AG08395 (cell line): ENCODE data around the gene KCNQ1OT1.

Source experiments
- DNase-seq: peaks from one replicate; pipeline ENCODE4 v3.0.0; 2012; ENCODE audit warnings: mixed read lengths, low spot score

Gene KCNQ1OT1

DNA sequence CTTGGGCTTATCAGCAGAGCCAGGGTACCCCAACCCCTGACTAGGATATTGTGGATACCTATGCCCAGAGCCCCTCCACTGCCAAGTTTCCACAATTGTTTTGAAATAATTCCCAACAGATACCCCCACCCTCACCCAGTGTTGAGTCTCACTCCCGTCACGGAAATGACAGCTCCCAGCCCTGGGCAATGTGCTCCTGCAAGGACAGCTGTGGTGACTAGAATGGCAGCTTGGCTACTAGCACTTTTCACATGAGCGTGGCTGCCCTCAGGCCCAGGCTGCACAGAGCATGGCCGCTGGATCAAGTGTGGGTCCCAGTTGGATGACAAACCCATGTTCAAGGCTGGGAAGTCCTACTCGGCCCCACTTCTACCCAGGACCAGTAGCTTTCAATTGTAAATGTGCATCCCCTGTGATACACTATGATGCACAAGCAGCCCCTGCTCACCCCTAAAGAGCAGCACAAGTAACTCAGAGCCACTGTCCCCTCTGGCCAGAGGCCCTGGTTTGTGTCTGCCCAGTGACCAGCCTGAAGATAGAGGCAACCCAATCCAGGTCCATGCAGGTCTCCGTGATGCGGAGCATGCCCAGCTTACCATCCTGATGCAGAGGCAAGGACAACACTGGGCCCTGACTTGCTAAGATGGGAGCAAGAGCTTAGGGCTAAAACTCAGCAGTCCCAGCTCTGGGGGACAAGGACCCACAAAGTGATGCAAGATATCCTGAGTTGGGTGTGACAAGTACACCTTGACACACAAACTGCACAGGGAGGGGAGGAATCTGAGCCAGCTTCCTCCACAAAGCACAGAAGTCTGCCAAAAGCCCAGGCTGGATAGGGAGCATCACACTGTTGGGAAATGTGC, 13.2 kb downstream of the KCNQ1OT1 start:
- DNase-seq: no peak

DNA sequence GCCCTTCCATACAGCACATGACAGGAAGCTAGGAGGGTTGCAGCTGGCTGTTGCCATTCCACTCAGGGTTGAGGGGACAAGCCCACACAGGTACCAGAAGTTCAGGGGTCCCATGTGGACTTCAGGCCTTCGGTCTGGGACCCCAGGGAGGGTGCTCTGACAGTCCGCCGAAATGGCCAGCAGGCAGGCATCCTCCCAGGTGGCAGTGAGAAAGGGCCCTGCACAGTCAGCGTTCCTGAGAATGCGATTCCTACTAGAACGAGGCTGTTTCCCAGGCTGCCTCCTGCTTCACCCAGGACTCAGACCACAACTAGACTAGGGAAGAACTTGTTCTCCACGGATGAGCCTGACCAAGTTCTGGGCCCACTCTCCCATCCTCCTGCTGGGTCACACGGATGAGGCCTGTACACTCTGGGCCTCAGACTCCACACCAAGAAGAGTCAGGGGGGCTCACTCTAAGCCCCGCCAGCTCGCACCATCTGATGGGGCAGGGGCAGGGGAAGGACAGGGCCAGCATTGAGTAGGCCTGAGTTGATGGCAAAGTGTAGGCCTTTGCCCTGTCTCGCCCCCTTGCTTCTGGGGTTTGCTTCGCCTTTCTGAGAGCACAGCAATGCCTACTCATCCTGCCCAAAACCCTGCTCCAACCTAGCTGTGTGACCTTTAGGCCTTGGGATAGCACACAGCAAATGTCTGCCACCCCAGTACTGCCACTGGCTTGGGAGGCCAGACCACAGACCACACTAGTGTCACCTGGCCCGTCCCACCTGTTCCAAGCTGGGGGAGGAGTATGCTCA, 14.0 kb downstream of the KCNQ1OT1 start:
- DNase-seq: no peak

DNA sequence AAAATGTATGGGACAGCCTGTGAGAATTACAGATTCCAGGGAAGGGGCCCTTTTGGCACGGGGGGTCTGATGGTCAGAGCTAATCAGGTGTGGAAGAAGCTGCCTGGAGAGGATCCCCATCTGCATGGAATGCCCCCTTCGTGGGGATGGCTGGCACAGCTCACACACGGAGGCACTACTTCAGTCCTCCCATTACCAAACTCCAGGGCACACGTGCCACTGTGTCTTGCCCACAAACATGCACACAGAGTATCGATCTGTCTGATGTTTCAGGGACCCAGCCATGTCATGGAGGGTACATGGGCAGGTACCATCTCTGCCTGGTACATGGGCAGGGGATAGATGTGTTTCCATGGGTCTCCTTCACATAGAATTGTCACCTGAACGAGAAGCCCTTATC, 14.7 kb downstream of the KCNQ1OT1 start:
- DNase-seq: no peak

DNA sequence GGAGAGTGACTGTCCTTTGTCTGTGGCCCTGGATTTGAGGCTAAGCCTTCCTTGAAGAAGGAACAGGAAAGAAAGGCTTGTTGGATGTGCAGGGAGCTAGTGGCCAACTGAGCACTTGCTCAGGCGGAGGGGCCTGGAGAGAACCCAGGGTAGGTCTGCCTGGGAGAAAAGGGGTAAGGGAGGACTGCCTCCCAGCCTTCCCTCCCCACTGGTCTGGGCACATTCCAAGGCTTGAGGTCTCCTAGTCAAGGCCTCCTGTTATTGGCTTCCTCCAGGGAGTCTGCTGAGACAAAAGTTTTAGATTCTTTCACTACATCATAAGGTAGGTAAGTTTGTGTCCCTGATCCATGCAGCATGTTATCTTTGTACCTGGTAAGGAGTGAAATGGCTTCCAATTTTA, 15.2 kb downstream of the KCNQ1OT1 start:
- no peak for DNase-seq

DNA sequence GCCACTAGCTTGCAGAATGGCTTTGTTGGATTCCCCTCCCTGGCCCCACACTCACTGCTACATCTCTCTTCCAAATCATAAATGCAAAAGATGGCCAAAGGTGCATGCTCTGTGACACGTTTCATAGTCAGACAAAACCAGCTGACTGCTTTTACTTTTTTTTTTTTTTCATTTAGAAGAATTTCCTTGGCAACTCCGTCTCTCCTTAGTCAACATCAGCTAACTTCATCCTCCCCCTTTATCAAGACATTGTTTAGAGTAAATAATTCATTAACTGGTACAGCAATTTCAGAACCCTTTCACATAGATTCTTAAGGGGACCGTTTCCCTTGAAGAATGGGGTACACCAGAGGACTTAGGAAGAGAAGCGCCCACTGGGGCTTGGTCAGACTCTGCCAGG, 16.0 kb downstream of the KCNQ1OT1 start:
- no peak for DNase-seq

DNA sequence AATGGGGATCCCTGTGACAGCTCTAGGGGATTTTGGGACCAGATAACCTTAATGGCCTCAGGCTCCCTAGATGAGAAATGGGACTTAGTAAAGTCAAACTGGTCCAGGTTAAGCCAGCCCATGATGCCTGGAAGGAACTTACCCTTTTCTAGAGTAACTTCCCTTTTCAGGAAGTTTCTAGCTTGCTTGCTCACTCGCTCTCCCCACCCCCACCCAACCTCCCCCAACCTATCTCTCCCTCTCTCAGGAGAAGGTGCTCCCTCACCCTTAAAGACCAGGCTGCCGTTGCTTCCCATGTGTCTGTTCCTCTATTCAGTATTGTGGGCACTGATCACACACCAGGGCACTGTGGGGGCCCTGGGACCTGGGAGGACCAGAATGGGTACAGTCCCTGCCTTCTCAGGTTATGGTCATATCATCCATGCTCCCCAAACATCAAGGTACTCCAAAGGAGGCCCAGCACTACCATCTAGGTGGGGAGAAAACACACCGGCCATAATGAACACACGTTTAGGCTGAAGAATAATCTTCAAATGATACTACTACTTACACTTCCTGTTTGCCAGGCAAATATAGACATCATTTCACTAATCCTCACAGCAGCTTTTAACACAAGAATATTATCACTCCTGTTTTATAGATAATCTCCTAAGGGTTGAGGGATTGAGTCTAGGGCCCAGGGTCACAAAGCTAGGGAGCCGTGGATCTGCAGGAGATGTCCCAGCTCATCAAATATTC, 18.2 kb downstream of the KCNQ1OT1 start:
- DNase-seq: no peak

DNA sequence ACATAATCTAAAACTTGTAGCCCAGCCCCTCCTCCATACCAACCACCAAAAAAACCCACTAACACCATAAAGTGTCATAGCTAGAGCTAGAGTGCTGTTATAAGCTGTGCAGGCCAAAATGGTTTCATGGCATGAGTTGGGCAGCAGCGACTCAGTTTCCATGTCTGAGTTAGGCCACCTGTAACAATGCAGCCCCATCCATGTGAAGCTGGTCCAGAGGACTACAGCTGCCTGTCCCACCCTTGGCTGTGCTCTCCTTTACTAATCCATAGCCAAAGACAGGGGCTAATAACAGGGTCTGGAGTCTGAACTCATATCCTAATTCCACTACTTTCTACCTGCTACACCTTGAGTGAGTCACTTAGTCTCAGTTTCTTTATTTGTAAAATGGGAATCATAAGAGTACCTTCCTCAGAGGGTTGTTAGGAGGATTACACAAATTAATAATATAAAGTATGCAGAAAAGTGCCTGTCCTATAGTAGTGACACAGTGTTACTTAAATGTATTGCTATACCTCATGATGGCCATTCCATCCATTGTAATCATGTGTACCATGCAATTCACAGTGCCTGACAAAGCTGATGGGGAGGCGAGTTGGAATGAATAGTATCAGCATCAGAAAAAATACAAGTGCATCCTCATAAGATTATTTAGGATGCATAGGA, 20.6 kb downstream of the KCNQ1OT1 start:
- DNase-seq: no peak

DNA sequence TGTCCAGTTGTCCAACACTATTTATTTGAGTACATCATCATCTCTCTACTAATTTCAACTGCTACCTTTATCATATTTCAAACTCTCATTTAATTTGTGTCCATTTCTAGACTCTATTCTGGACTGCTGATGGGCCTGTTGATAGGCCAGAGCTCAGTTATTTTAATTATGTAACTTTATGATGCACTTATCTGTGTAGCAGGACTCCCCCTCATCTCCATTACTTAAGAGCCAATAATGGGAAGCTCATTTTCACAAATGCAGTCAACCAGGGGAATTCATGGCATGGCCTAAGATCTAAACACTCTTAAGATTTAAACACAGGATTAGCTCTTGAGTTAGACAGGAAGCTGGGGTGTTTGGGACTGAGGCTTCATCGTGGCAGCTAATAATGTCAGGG, 21.4 kb downstream of the KCNQ1OT1 start:
- no peak for DNase-seq

DNA sequence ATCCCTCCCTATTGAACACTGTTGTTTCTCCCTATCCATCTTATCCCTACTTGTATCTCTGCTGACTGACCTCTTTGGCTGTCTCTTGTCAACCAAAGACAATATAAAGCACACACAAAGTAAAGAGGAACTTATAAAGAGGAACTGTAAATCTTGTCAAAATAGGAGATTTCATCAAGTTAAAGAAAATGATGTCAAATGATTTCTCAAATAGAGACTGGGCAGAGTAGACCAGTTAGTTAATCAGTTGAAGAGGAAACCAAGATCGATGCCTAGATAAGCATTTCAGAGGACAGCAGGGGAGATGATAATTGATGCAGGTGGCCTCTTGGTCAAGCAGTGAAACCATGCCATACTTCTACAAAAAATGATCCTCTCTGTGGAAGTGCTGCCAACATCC, 22.7 kb downstream of the KCNQ1OT1 start:
- DNase-seq: no peak

DNA sequence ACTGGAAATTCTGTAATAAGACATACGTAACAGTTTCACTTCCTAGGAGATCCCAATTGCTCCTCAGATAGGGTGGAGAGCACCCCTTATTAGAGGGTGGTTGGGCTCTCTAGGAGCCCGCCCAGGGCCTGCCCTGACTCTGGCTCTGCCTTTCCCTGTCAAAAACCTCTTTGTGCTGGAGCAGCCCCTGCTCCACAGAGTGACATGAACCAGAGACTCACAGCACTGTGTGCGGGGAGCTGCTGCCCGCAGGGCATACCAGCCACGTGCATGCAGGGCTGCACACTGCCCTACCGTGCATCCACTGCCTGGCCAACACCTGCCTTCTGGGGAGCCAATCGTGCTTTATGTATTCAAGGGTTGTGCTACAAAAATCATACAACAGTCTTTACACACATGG, 24.3 kb downstream of the KCNQ1OT1 start:
- DNase-seq: no peak

DNA sequence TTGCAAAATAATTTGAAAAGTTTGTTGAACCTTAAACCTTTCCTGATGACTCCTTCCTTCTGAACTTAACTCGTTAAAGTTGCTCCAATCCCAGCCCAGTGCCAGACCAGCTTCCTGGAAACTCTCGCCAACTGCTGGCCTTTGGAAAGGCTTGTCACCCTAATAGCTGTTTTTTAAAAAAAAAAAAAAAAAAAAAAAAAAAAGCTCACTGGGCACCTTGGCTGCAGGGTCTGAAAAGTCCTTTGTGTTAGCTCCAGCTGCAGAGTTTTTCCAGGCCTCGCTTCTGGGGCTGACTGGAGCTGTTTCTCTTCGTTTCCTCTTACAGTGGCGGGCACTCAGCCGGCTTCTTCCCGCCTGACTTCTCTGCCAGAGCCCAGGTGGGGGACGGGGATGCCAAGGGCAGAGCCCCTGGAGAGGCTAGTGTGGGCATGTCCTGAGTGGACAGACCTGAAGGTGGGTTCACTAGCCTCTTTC, 25.1 kb downstream of the KCNQ1OT1 start:
- no peak for DNase-seq

DNA sequence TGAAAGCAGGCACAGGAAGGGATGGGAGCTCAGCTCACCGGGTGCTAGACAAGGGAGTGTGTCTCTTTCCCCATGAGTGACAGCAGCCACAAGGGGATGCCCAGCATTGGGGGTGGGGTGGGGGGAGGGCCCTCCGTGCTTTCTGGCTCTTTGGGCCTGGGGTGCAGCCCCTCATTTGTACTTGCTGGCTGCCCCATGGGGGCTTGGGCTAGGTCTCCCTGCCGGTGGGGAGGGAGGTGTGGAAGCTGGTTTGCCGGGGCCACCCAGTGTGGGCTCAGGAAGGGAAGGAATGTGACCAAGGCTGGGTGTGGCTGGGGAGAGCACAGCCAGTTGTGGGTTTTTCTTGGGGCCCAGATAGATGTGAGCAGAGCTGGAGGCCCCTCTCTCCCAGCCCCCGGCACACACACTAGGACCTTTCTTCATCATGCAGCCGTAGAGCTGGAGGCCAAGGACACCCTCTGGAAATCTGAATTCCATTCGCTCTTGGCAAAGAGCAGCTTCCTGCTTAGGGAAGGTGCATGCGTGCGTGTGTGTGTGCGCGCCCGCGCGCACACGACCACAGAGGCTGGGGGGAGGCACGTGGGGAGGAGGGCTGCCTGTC, 25.8 kb downstream of the KCNQ1OT1 start:
- no peak for DNase-seq

DNA sequence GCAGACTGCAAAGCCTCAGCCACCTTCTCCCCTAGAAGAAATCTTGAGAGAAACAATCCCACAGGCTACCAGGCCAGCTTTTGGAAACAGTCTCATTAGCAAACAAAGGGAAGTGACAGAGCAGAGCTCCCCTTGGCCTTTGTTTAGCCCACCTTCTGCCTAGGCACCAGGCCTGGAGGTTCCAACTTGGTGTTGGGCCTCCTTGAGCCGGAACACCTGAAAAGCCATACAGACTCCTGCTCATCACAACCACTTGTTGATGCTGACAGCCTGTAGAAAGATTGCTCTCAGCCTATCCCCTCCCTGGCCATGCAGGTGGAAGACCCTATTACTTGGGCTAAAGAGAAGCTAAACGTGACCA, 26.6 kb downstream of the KCNQ1OT1 start:
- no peak for DNase-seq

DNA sequence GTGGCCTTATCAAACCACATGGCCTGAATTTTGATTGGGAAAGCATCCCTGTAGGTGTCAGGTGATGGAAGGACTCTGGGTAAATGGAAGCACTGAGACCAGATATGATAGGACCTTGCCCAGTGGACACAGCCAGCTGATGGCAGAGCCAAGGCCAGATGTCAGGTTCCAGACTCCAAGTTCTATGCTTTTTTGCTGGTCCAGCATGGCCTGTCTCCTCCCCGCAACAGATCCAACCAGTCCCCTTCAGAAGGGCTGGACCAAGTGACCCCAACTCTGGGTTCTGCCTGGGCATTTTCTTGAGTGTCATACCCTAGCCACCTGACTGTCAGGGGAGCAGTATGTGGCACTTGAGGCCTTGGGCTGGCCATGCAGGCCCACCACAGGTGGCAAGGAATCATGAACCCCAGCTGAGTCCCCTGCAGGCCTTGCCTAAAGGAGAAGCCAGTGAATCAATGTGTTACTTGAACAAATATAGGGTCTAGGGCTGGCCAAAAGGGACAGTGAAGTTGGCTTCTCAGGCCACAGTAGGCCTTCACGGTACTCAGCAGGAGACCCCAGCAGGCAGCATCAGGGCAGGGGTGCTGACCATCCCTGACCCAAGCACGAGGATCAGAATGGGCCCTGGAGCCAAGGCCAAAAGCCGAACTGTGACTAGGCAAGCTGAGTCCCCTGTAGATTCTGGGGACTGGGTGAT, 27.1 kb downstream of the KCNQ1OT1 start:
- DNase-seq: no peak

DNA sequence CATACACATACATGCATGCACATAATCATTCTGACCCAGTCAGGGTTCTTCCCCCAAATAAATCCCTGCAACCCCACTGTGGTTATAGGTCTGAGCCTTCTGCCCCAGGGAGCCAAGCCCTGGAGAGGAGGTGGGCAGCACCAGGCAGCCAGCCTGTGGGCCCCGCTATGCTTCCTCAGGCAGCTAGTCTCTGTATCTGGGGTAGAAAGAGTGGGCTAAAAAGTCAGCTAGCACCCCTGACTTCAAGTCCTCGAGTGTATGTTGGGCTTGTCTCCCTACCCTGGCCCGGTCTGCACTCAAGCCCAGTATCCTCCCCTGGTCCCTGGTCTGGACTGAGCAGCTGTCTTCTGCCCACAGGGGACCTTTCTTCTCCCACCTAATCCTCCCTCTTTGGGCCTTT, 28.0 kb downstream of the KCNQ1OT1 start:
- DNase-seq: no peak

DNA sequence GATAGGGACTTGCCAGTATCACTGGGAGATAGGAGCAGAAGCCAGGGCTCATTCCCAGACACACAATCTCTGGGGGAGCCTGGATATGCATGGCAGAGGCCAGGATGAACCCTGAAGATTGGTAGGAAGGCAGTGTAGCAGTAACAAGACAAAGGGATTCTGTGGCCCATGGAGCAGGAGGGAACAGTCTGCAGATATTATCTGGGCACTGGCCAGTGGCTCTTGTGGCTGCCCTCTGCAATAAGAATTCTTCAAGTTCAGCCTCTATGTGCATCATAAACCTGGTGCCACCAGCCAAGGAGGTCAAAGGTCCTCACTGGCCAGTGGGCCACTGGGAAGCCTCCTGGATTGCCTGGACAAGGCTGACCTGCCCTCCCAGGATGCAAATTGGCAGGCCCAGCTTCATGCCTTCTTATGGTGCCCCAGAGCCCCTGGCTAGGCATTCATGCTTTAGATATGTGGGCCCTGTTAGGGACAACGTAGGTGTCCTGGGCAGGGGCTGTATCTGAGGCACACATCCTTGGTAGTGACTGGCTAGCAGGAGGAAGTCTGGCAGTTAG, 29.2 kb downstream of the KCNQ1OT1 start:
- DNase-seq: no peak

DNA sequence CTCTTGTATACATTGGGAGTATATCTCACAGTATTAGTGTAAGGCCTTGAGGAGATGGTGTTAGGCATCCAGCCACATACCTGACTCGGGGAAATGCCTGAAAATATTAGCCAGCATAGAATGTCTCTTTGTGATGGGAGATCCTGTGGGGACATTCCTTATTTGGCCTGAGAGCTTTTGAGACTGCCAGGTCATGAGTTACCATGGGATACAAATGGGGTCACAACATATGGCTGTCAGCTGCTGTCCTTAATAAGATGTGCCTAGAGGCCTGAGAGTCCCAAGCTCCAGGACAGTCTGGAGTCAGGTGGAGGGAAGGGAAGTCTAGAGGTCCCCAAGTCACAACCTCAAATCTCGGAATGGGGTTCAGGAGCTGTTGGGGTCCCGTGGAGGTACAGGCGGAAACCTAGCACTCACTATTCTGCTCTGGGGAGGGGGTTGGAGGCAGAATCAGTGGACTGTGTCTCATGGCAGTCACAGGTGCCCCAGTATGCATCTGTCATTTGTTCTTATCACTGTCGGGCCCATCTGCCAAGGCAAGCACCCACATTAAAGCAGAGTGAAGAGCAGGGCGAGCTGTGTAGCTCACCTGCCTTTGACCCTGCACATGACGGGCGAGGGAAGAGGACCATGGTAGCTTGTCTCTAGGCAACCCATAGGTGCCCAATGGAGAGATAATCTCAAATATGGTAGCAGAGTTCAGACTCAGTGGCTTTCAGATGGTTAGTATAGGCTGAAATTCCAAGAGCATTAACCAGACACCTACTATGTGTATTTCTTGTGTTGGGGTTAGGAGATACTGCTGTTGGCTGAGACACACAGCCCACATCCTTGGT, 29.9 kb downstream of the KCNQ1OT1 start:
- DNase-seq: no peak

DNA sequence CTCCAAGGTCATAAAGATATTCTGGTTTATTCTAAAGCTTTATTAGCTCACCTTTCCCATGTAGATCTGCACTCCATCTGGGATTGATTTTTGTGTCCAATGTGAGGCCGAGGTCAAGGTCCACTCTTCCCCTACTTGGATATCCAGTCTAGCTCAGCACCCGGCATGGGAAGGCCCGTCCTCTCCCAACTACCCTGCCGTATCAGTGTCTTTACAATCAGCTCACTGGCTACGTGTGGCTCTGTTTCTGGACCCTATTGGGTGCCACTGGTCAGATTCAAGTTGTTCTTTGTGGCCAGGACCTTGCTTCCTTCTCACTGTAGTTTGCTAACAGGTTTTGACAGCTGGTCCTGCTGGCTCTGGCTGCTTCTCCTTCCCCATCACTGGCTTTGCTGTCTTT, 30.9 kb downstream of the KCNQ1OT1 start:
- no peak for DNase-seq

DNA sequence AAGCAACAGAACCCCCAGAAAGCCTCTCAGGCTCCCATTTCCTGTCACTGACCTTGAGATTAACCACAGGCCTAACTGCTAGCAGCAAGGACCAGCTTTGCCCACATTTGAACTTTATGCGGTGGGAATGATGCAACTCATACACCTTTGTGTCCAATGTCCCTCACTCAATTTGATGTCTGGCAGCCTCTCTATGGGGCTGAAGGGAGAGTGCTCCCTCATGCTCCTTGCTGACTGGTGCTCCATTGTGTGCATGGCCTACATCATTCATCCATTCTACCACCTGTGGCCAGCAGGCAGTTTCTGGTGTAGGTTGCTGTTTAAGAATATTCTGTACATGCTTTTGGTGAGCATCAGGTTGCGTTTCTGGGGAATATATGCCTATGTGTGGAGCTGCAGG, 31.9 kb downstream of the KCNQ1OT1 start:
- DNase-seq: no peak
